HL-60/S4 (cell line): ENCODE measurements around the gene CPNE6.

Experiments used
- in situ Hi-C: fragments of 300-500 bp; cut with MboI; formaldehyde crosslinking; loops from 2 replicates; pipeline ENCODE4 v1.14.3; 2022; ENCODE audit warnings: low sequenced_read_pairs

The CPNE6 gene

GRCh38 chr14:24053548-24054323 is 17.6 kb upstream of the CPNE6 start:
- in situ Hi-C loops, result loop anchor here (10.0 kb wide), 1 partner anchor 241 kb away; the partner anchor contains the start of genes DHRS1 and NOP9

GRCh38 chr14:24054324-24054641 is 17.1 kb upstream of the CPNE6 start:
- in situ Hi-C loops, result loop anchor here (10.0 kb wide), 1 partner anchor 241 kb away; the partner anchor contains the start of genes DHRS1 and NOP9

- in situ Hi-C loops, result loop anchor here (5.0 to 10.0 kb wide), 2 partner anchors 38 to 240 kb away; partner anchors contain the start of genes DHRS1, NOP9 and PCK2
Measured at GRCh38 chr14:24054646-24055045, 16.7 kb upstream of the CPNE6 start.

- in situ Hi-C loops, result loop anchor here (5.0 to 10.0 kb wide), 2 partner anchors 36 to 239 kb away; partner anchors contain the start of genes DHRS1, NOP9 and PCK2
Measured at GRCh38 chr14:24055971-24056799, 15.2 kb upstream of the CPNE6 start.

- in situ Hi-C loops, result loop anchor here (5.0 to 10.0 kb wide), 2 partner anchors 36 to 238 kb away; partner anchors contain the start of genes DHRS1, NOP9 and PCK2
Measured at GRCh38 chr14:24056800-24057184, 14.6 kb upstream of the CPNE6 start.

- in situ Hi-C loops, result loop anchor here (5.0 to 10.0 kb wide), 2 partner anchors 35 to 238 kb away; partner anchors contain the start of genes DHRS1, NOP9 and PCK2
Measured at GRCh38 chr14:24057271-24057670, 14.1 kb upstream of the CPNE6 start.

GRCh38 chr14:24057867-24058259 is 13.5 kb upstream of the CPNE6 start:
- in situ Hi-C loops, result loop anchor here (5.0 to 10.0 kb wide), 2 partner anchors 34 to 237 kb away; partner anchors contain the start of genes DHRS1, NOP9 and PCK2

GRCh38 chr14:24058260-24058950 is 13.0 kb upstream of the CPNE6 start:
- in situ Hi-C loops, result loop anchor here (5.0 to 10.0 kb wide), 2 partner anchors 34 to 236 kb away; partner anchors contain the start of genes DHRS1, NOP9 and PCK2

- in situ Hi-C loops, result loop anchor here (5.0 to 10.0 kb wide), 2 partner anchors 33 to 236 kb away; partner anchors contain the start of genes DHRS1, NOP9 and PCK2
Measured at GRCh38 chr14:24058951-24059475, 12.3 kb upstream of the CPNE6 start.

GRCh38 chr14:24059841-24060388 is 11.4 kb upstream of the CPNE6 start:
- in situ Hi-C loops, result loop anchor here (5.0 to 10.0 kb wide), 2 partner anchors 32 to 235 kb away; partner anchors contain the start of genes DHRS1, NOP9 and PCK2

GRCh38 chr14:24060443-24060842 is 10.9 kb upstream of the CPNE6 start:
- in situ Hi-C loops, result no loop called here

GRCh38 chr14:24060984-24061913 is 10.1 kb upstream of the CPNE6 start:
- in situ Hi-C loops, result no loop called here

GRCh38 chr14:24062216-24062980 is 9.0 kb upstream of the CPNE6 start:
- in situ Hi-C loops, result no loop called here

- in situ Hi-C loops, result no loop called here
Measured at GRCh38 chr14:24063263-24063836, 8.0 kb upstream of the CPNE6 start.

GRCh38 chr14:24064091-24064795 is 7.1 kb upstream of the CPNE6 start:
- in situ Hi-C loops, result no loop called here

GRCh38 chr14:24064856-24065255 is 6.5 kb upstream of the CPNE6 start:
- in situ Hi-C loops, result no loop called here

GRCh38 chr14:24065408-24065807 is 6.0 kb upstream of the CPNE6 start:
- in situ Hi-C loops, result no loop called here
